Purkinje cell (primary cell): ENCODE measurements around the gene ARL13B. TPM values are rescaled to one million over a fixed set of nuclear protein-coding genes. Genes with fewer than 3 reads are reported as not detected.

Source experiments
- polyA plus RNA-seq: library from polyadenylated mRNA; unstranded; fragments of >200 nt; fragmentation: Nextera tagmentation; gene quantifications from 2 replicates; pipeline ENCODE4 v1.2.1, GENCODE V29; 2014

Gene ARL13B
- 3.1 and 5.6 TPM in 2 replicates for polyA plus RNA-seq

GRCh38 chr3:93979850-93980676 lies at the start of gene ARL13B:
Gene ARL13B, plus strand, starts transcription at chr3:93980155. Its CDS starts 269 bp downstream, at chr3:93980424.

GRCh38 chr3:93973131-93974126 lies 6.5 kb upstream of the ARL13B start, which contains the start of gene PROS1:
Gene PROS1, minus strand, starts transcription at chr3:93973896. Its CDS starts 147 bp downstream, at chr3:93973749.

GRCh38 chr3:94028093-94028837 lies 48.3 kb downstream of the ARL13B start, which contains the start of gene STX19:
Gene STX19, minus strand, starts transcription at chr3:94028597. Its CDS starts 13,328 bp downstream, at chr3:94015269.

GRCh38 chr3:94062513-94063404 lies 82.8 kb downstream of the ARL13B start, which contains the start of the genes DHFR2 and NSUN3:
Gene DHFR2, minus strand, starts transcription at chr3:94062916. Its CDS starts 1,405 bp downstream, at chr3:94061511.
Gene NSUN3, plus strand, starts transcription at chr3:94063061. Its CDS starts 66 bp downstream, at chr3:94063127.

Other genes with a start within 250 kb of the ARL13B start
- gene PROS1, start 6.3 kb upstream of the ARL13B start, polyA plus RNA-seq = 4.8 and 6.2 TPM in 2 replicates
- gene STX19, start 48.4 kb downstream of the ARL13B start, polyA plus RNA-seq = 38.6 and 50.6 TPM in 2 replicates
- gene DHFR2, start 82.8 kb downstream of the ARL13B start, polyA plus RNA-seq = 2.2 and 3.6 TPM in 2 replicates
- gene NSUN3, start 82.9 kb downstream of the ARL13B start, polyA plus RNA-seq = 14.7 and 17.1 TPM in 2 replicates